Mononuclear cell (primary cell): ENCODE measurements around the gene RNF41. TPM values are rescaled to one million over a fixed set of nuclear protein-coding genes. Genes with fewer than 3 reads are reported as not detected.
"Not testable (repeated sequence)": the region's sequence is repeated elsewhere in the genome, so short reads cannot be mapped to it uniquely, and the experiment has no call there.

ENCODE experiments used
- H3K27me3 ChIP-seq: 2 replicates; pipeline ENCODE4 v1.6.0; 2011; ENCODE audit warnings: low read length, control low read depth; ENCODE audit not compliant: insufficient read depth
- H3K4me1 ChIP-seq: 2 replicates; pipeline ENCODE4 v1.5.1; 2011; ENCODE audit warnings: mild to moderate bottlenecking, low read length, control low read depth; ENCODE audit not compliant: insufficient read depth
- H3K4me3 ChIP-seq: 2 replicates; pipeline ENCODE4 v1.5.1; 2011; ENCODE audit warnings: mild to moderate bottlenecking, low read length, moderate library complexity
- H3K9me3 ChIP-seq: 2 replicates; pipeline ENCODE4 v1.5.1; 2011; ENCODE audit warnings: low read depth, mild to moderate bottlenecking, control low read depth, low read length
- total RNA-seq: library from RNA; depleted of rRNA; stranded (reverse); fragments of >200 nt; gene quantifications from one replicate; pipeline ENCODE4 v1.2.3, GENCODE V29; 2012

The RNF41 gene
- total RNA-seq, 1 donor: 34.3 TPM

DNA sequence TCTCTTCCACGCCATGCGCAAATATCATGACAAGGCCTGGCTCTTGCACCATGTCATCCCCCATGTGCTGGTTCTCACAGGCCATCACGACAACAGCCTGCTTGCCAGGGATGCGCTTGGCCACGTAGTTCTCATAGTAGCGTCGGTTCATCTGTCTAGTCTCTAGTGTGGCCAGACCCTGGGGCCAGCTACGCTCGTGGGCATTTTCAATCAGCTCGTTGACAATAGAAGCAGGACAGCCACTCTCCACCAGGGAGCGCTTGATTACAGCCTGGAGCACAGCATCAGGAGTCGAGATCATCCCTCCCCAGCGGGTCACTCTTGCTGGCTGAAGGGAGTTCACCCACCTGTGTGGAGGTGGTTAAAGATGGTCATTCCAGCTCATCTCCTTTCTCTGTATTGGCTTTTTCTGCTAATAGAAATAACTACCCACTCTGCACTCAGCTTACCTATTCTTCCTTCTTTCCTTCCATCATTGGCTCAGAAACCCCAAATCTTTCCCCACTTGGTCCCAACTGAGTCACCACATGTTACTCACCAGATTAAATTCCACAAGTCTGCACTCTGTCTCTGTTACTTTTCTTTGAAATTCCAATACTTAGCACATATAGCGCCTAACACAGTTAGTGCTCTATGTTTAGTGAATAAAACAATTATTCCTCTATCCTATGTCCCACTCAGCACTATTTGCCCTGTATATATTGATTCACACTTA, 15.1 kb downstream of the RNF41 start:
- H3K4me1 ChIP-seq: no peaks in the 10 kb centered on the region
- no peaks in the 10 kb centered on the region for H3K27me3 ChIP-seq
- no peaks in the 10 kb centered on the region for H3K9me3 ChIP-seq

GRCh38 chr12:56205445-56205844, 16.3 kb downstream of the RNF41 start:
- Histone ChIP-seq H3K4me3 (no peak overlapping the region), H3K27me3 (no peaks in the 10 kb centered on the region), H3K9me3 (no peaks in the 10 kb centered on the region), H3K4me1 (no peaks in the 10 kb centered on the region)

More for the DNA sequence above, 15.1 kb downstream of the RNF41 start:
- no peak overlapping the region for H3K4me3 ChIP-seq

DNA sequence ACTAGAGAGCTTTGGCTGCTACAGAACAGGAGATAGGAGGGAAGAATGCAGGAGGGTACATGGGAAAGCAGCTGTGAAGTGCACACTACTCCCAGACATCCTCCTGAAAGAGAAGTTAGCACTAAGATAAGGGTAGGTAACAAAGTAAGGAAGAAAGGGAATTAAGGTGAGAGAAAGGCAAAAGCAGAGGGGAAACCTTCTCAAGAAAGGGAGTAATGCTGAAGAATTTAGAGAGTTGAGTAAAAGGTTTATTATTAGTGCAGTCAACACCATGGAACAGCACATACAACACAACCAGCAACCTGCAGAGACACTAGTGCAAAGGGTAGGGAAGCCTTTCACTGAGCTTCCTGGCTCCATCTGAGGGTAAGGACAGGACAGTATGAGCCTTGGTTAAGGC, 17.4 kb downstream of the RNF41 start:
- H3K9me3 ChIP-seq: no peaks in the 10 kb centered on the region
- no peak overlapping the region for H3K4me3 ChIP-seq
- no peaks in the 10 kb centered on the region for H3K27me3 ChIP-seq
- H3K4me1 ChIP-seq: no peaks in the 10 kb centered on the region

DNA sequence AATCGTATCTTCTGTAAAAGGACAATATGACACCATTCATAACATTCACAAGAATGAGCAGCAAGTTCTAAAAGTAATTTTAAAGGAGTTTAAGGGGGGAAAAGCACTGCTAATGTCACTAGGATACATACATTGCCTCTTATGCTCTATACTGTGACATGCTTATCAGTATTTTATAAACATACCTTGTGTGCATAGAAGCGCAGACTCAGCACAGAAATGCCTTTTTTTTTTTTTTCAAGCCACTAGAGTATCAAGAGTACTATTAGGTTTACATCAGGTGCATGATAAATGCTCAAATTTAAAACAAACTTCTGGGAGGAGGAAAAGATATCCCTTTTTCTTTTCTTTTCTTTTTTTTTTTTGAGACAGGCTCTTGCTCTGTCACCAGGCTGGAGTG, 18.9 kb downstream of the RNF41 start:
- Histone ChIP-seq H3K27me3 (no peaks in the 10 kb centered on the region), H3K4me1 (no peaks in the 10 kb centered on the region), H3K9me3 (no peaks in the 10 kb centered on the region), H3K4me3 (no peak overlapping the region)

DNA sequence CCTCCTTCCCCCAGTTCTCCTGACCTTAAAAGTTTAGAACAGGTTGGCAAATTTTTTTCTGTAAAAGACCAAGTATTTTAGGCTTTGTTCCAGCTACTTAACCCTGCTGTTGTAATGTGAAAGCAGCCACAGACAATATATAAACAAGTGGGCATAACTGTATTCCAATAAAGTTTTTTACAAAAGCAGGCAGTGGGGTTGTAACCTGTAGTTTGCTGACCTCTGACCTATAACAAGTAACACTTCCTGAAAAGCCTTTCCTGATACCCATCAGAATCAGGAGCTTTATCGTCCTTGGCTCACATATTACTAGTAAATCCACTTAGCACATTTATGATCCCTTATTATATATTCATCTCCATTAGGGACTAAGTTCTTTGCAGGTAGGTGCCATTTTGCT, 19.4 kb downstream of the RNF41 start:
- Histone ChIP-seq H3K4me3 (no peak overlapping the region), H3K9me3 (no peaks in the 10 kb centered on the region), H3K27me3 (no peaks in the 10 kb centered on the region), H3K4me1 (no peaks in the 10 kb centered on the region)

- Histone ChIP-seq H3K27me3 (no peaks in the 10 kb centered on the region), H3K4me3 (no peak overlapping the region), H3K9me3 (no peaks in the 10 kb centered on the region), H3K4me1 (no peaks in the 10 kb centered on the region)
Observed at GRCh38 chr12:56198836-56199235, 22.9 kb downstream of the RNF41 start.

GRCh38 chr12:56197921-56198635, 23.6 kb downstream of the RNF41 start:
- no peaks in the 10 kb centered on the region for H3K27me3 ChIP-seq
- H3K9me3 ChIP-seq: no peaks in the 10 kb centered on the region
- no peak overlapping the region for H3K4me3 ChIP-seq
- no peaks in the 10 kb centered on the region for H3K4me1 ChIP-seq

DNA sequence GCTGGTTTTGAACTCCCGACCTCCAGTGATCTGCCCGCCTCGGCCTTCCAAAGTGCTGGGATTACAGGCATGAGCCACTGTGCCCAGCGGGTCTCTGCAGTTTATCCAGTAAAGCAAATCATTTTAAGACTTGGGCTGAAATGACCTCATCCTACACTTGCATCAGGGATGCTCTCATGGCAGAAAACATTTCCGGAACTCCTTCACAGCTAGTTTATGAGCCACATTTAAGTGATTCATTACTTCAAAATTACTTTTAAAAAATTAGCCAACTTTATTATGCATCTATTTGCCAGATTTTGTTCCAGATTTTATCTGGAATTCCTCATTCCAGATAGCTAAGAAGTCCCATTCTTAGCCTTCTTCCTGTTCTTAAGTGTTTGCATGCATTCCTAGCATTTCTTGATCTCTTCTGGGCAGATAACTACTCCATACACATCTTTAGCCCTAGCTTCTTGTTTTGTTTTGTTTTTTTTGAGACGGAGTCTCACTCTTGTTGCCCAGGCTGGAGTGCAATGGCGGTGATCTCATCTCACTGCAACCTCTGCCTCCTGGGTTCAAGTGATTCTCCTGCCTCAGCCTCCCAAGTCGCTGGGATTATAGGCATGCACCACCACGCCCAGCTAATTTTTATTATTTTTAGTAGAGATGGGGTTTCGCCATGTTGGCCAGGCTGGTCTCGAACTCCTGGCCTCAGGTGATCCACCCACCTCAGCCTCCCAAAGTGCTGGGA, 24.7 kb downstream of the RNF41 start:
- H3K27me3 ChIP-seq, H3K4me3 ChIP-seq, H3K4me1 ChIP-seq, H3K9me3 ChIP-seq: not testable (repeated sequence)

DNA sequence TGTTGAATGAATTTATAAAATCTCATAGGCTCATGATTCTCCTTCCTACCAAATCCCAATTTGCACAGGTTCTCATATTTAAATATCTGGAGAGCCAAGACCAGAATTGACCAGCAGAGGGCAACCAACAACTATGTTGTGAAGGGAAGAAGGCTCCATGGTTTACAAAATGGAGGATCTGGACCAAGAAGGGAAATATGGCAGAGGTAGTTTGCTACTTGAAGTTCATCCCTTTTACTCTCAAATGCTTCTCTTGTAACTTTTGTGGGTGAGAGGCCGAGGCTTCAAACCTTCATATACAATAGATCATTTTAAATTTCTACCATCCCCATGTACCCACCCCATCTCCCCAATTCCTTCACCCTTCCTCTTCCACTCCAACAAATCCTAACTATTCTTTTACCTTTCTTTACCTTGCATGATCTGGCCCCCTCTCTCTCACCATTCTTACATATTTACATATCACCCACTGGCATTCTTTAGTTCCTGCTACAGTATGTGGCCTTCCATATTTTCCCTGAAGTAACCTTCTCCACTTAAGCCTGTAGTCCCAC, 28.6 kb downstream of the RNF41 start:
- H3K4me3 ChIP-seq: no peak overlapping the region
- H3K4me1 ChIP-seq: peaks cover 20% of the 10 kb centered on the region
- H3K27me3 ChIP-seq: no peaks in the 10 kb centered on the region
- H3K9me3 ChIP-seq: no peaks in the 10 kb centered on the region

GRCh38 chr12:56192582-56192981, 29.1 kb downstream of the RNF41 start:
- no peaks in the 10 kb centered on the region for H3K27me3 ChIP-seq
- peaks cover 25% of the 10 kb centered on the region for H3K4me1 ChIP-seq
- no peaks in the 10 kb centered on the region for H3K9me3 ChIP-seq
- H3K4me3 ChIP-seq: no peak overlapping the region

DNA sequence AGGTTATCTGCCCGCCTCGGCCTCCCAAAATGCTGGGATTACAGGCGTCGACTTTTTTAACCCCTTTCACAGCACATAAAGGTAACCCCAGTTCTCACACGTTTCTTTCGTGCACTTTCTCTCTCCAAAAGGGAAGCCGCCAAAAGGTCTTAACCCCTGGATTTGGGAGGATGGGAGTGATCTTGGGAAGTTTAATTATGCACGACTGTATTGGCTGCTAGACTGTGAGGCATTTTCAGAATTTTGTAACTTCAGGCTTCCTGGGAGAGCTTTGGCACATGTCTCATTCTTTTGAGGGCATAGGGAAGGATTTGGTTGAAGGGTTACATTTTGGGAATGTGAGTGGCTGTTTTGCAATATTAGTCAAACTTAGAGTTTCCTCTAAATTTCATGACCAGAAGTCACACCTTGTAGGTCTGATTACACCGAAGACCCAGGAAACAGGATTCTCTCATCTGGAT, 31.0 kb downstream of the RNF41 start:
- Histone ChIP-seq H3K4me3 (no peak overlapping the region), H3K4me1 (peaks cover 35% of the 10 kb centered on the region), H3K9me3 (no peaks in the 10 kb centered on the region), H3K27me3 (no peaks in the 10 kb centered on the region)

- no peaks in the 10 kb centered on the region for H3K9me3 ChIP-seq
- H3K27me3 ChIP-seq: no peaks in the 10 kb centered on the region
- peak overlapping the region; percentile 74 for H3K4me3 ChIP-seq
- peaks cover 35% of the 10 kb centered on the region for H3K4me1 ChIP-seq
Observed at GRCh38 chr12:56189918-56190694, 31.6 kb downstream of the RNF41 start.

GRCh38 chr12:56189099-56189917, 32.4 kb downstream of the RNF41 start, which contains the start of gene SMARCC2:
TSS of gene SMARCC2 (minus strand) at chr12:56189483. CDS start at chr12:56189461, 22 bp downstream.
- peak within 1 kb of the TSS; percentile 74 for H3K4me3 ChIP-seq
- H3K4me1 ChIP-seq: peaks cover 35% of the 10 kb centered on the region

GRCh38 chr12:56188778-56189098, 33.0 kb downstream of the RNF41 start:
- H3K4me3 ChIP-seq: peak overlapping the region; percentile 54
- no peaks in the 10 kb centered on the region for H3K9me3 ChIP-seq
- peaks cover 35% of the 10 kb centered on the region for H3K4me1 ChIP-seq
- no peaks in the 10 kb centered on the region for H3K27me3 ChIP-seq

More at GRCh38 chr12:56189099-56189917, 32.4 kb downstream of the RNF41 start, which contains the start of gene SMARCC2:
- no peaks in the 10 kb centered on the region for H3K27me3 ChIP-seq
- H3K9me3 ChIP-seq: no peaks in the 10 kb centered on the region
